HG02943 (cell line): Measurements from ENCODE around the gene RGL4.

ENCODE experiments used
- ATAC-seq: cut with Tn5 transposase; IDR thresholded peaks from one replicate; pipeline ENCODE4 v1.9.1; 2021; ENCODE audit warnings: mild to moderate bottlenecking, low read depth, moderate library complexity; ENCODE audit not compliant: unreplicated experiment

Gene RGL4

GRCh38 chr22:23677701-23677995 is 13.2 kb upstream of the RGL4 start:
- no peak for ATAC-seq

GRCh38 chr22:23678133-23678532 is 12.7 kb upstream of the RGL4 start:
- no peak for ATAC-seq

- no peak for ATAC-seq
These were observed 9.6 kb upstream of the RGL4 start for GRCh38 chr22:23681026-23681809.

- ATAC-seq, result no peak
These were observed 8.7 kb upstream of the RGL4 start for GRCh38 chr22:23682077-23682476.

GRCh38 chr22:23682827-23683355 is 7.9 kb upstream of the RGL4 start:
- ATAC-seq, result no peak

- no peak for ATAC-seq
These were observed 7.3 kb upstream of the RGL4 start for GRCh38 chr22:23683545-23683944.

GRCh38 chr22:23684026-23684425 is 6.8 kb upstream of the RGL4 start:
- ATAC-seq, result no peak

GRCh38 chr22:23684561-23685031 is 6.2 kb upstream of the RGL4 start:
- no peak for ATAC-seq

GRCh38 chr22:23685205-23685784 is 5.5 kb upstream of the RGL4 start:
- ATAC-seq, result no peak

GRCh38 chr22:23686416-23687024 is 4.3 kb upstream of the RGL4 start:
- no peak for ATAC-seq

GRCh38 chr22:23688121-23688520 is 2.7 kb upstream of the RGL4 start:
- no peak for ATAC-seq

GRCh38 chr22:23688571-23688970 is 2.2 kb upstream of the RGL4 start:
- no peak for ATAC-seq

GRCh38 chr22:23689414-23689813 is 1.4 kb upstream of the RGL4 start:
- ATAC-seq, result no peak

- no peak for ATAC-seq
These were observed 1.1 kb downstream of the RGL4 start for GRCh38 chr22:23691748-23692423.

- ATAC-seq, result no peak
These were observed 1.9 kb downstream of the RGL4 start for GRCh38 chr22:23692598-23693291.

- ATAC-seq, result no peak
These were observed 3.3 kb downstream of the RGL4 start for GRCh38 chr22:23693979-23694680.

GRCh38 chr22:23695141-23695540 is 4.3 kb downstream of the RGL4 start:
- ATAC-seq, result no peak

- no peak for ATAC-seq
These were observed 4.9 kb downstream of the RGL4 start for GRCh38 chr22:23695571-23696325.

GRCh38 chr22:23696326-23696851 is 5.6 kb downstream of the RGL4 start:
- peak; percentile 68 for ATAC-seq
